Activated CD8-positive, alpha-beta T cell treated with anti-CD3 and anti-CD28 coated beads for 36 hours (primary cell): ENCODE measurements around the gene TRAF6. TPM values are rescaled to one million over a fixed set of nuclear protein-coding genes. Genes with fewer than 3 reads are reported as not detected.
A peak's percentile ranks its signal among the peaks of the same experiment; 100 is the strongest.

ENCODE experiments used
- ATAC-seq: fragments of 200-7000 bp; cut with Tn5 transposase; one replicate; pipeline ENCODE4 v1.10.0; 2021; ENCODE audit warnings: mild to moderate bottlenecking, moderate library complexity
- CTCF ChIA-PET: fragments of 350-600 bp; sonication (Branson Sonifier 250); formaldehyde crosslinking; loops from one replicate; lab custom pipeline; 2021; ENCODE audit warnings: antibody characterized with exemption; lab: Charles Lee
- POLR2A ChIA-PET: fragments of 350-600 bp; sonication (Branson Sonifier 250); formaldehyde crosslinking; loops from one replicate; lab custom pipeline; 2021; ENCODE audit warnings: antibody characterized with exemption; lab: Charles Lee
- DNase-seq: peaks from one replicate; pipeline ENCODE4 v3.0.0-alpha.2; 2020
- H3K27ac Mint-ChIP-seq: one replicate; pipeline ENCODE4 v1.8.0; 2021; ENCODE audit warnings: mild to moderate bottlenecking, mixed read lengths
- H3K27me3 Mint-ChIP-seq: one replicate; pipeline ENCODE4 v1.8.0; 2021; ENCODE audit warnings: mixed read lengths
- H3K36me3 Mint-ChIP-seq: one replicate; pipeline ENCODE4 v1.8.0; 2021; ENCODE audit warnings: low read depth, mixed read lengths
- H3K4me1 Mint-ChIP-seq: one replicate; pipeline ENCODE4 v1.8.0; 2021; ENCODE audit warnings: low read depth, mixed read lengths
- H3K4me3 Mint-ChIP-seq: one replicate; pipeline ENCODE4 v1.8.0; 2021; ENCODE audit warnings: mild to moderate bottlenecking, moderate library complexity, mixed read lengths
- H3K9me3 Mint-ChIP-seq: one replicate; pipeline ENCODE4 v1.8.0; 2021; ENCODE audit warnings: mixed read lengths
- intact Hi-C: fragments of 100-400 bp; cut with micrococcal nuclease; formaldehyde crosslinking; loops from one replicate; pipeline ENCODE4 v1.10.0; 2022
- total RNA-seq, 2 experiments: library from RNA; stranded (reverse); gene quantifications; one replicate each; pipeline ENCODE4 v1.2.3, GENCODE V29; 2021
- TF ChIP-seq, protein P1 (sequence below): fragments of 200-600 bp; IDR thresholded peaks from one replicate; pipeline ENCODE4 v1.8.0; 2022; ENCODE audit warnings: antibody characterized with exemption, mild to moderate bottlenecking

TRAF6 gene
- total RNA-seq, 2 experiments from 2014 or later = 8.8 to 10.3 TPM

DNA sequence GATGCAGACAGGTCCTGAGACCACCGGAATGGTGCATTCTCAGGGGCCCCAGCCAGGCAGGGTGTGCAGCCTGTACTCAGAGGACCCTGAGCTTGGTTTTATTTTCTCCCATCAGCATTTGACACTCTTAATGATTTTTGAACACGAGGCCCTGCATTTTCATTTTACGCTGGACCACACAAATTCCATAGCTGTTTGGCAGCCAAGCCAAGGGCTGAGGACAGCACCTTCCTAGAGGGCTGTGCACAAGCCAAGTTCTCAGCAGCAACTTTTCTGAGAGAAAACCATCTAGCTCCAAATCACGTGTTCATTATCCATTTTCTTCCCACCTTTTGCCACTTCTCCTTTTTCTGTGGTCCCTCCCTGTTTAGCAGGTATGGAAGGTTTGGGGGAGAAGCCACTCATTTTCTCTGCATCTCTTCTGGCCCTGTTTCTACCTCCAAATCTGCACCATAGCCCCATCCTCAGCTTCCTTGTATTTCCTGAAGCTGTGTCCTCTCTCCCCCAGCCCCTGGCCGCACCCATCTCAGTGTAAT, 60.4 kb downstream of the TRAF6 start:
- Mint-ChIP-seq H3K9me3 (no peaks in the 10 kb centered on the region), H3K4me1 (peaks cover 33% of the 10 kb centered on the region), H3K27me3 (no peaks in the 10 kb centered on the region), H3K36me3 (peaks cover 3% of the 10 kb centered on the region), H3K27ac (peak overlapping the region; percentile 53), H3K4me3 (peak overlapping the region; percentile 11)
- ChIA-PET CTCF (interaction anchor here (0.7 to 1.9 kb wide), 5 partner anchors 27 to 158 kb away, joined by 3 to 8 read pairs (median 3); partner anchors contain the start of gene TRAF6), POLR2A (interaction anchor here (1.0 kb wide), 1 partner anchor 9 kb away, joined by 4 read pairs; no protein-coding TSS in a partner anchor)
- no peak for ATAC-seq
- DNase-seq = no peak
- TF ChIP-seq, protein P1, sequence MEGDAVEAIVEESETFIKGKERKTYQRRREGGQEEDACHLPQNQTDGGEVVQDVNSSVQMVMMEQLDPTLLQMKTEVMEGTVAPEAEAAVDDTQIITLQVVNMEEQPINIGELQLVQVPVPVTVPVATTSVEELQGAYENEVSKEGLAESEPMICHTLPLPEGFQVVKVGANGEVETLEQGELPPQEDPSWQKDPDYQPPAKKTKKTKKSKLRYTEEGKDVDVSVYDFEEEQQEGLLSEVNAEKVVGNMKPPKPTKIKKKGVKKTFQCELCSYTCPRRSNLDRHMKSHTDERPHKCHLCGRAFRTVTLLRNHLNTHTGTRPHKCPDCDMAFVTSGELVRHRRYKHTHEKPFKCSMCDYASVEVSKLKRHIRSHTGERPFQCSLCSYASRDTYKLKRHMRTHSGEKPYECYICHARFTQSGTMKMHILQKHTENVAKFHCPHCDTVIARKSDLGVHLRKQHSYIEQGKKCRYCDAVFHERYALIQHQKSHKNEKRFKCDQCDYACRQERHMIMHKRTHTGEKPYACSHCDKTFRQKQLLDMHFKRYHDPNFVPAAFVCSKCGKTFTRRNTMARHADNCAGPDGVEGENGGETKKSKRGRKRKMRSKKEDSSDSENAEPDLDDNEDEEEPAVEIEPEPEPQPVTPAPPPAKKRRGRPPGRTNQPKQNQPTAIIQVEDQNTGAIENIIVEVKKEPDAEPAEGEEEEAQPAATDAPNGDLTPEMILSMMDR = no peak
- intact Hi-C loops = no loop called here

DNA sequence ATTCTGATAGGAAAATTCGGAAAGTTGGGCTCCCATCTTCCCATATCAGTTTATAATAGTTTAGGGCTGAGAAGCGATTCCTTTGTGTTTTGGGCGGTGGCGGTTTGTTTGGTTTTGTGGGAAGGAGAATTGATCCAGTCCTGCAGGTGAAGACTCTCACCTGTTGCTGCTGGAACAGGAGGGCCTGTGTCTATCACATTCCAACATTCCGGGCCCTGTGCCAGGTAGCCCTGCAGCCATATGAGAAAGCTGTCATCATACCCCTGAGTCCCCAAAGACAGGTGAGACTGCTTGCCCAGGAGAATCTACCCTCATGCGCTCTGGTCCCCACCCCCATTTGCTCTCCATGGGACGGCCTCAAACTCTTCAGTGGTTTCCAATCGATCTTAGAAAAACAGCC, 62.1 kb downstream of the TRAF6 start:
- no peak overlapping the region for H3K4me3 Mint-ChIP-seq
- DNase-seq (no peak), ATAC-seq (no peak)
- H3K9me3 Mint-ChIP-seq = no peaks in the 10 kb centered on the region
- no peaks in the 10 kb centered on the region for H3K27me3 Mint-ChIP-seq
- H3K36me3 Mint-ChIP-seq = peaks cover 3% of the 10 kb centered on the region
- TF ChIP-seq, protein P1 = no peak
- ChIA-PET POLR2A (no interaction called here), CTCF (interaction anchor here (1.9 kb wide), 1 partner anchor 45 kb away, joined by 8 read pairs; no protein-coding TSS in a partner anchor)
- intact Hi-C loops = no loop called here
- H3K27ac Mint-ChIP-seq = no peak overlapping the region
- H3K4me1 Mint-ChIP-seq = peaks cover 30% of the 10 kb centered on the region

DNA sequence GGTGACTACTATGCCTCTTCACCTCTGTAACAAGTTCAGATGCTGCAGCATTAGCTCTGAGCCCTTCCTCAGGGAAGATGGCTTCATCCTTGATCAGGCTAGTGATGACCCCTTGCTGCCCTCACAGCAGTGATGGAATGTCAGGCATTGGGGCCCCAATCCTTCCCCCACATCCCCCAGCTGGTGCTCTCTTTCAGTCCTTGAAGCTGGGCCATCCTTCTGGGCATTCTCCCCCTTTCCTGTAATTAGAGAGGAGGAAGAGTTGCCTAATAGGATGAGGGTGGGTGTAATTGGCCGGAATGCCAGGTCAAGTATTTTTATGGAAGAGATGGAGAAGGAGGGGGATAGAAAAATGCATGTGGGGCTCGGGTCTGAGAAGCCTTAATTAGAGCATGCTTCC, 62.6 kb downstream of the TRAF6 start:
- no peak overlapping the region for H3K4me3 Mint-ChIP-seq
- ATAC-seq = no peak
- H3K9me3 Mint-ChIP-seq = no peaks in the 10 kb centered on the region
- CTCF ChIA-PET = interaction anchor here (1.6 kb wide), 1 partner anchor 69 kb away, joined by 6 read pairs; no protein-coding TSS in a partner anchor
- intact Hi-C loops = no loop called here
- H3K36me3 Mint-ChIP-seq = peaks cover 3% of the 10 kb centered on the region
- POLR2A ChIA-PET = no interaction called here
- TF ChIP-seq, protein P1 = no peak
- no peak for DNase-seq
- H3K27me3 Mint-ChIP-seq = no peaks in the 10 kb centered on the region
- H3K4me1 Mint-ChIP-seq = peaks cover 26% of the 10 kb centered on the region
- no peak overlapping the region for H3K27ac Mint-ChIP-seq

DNA sequence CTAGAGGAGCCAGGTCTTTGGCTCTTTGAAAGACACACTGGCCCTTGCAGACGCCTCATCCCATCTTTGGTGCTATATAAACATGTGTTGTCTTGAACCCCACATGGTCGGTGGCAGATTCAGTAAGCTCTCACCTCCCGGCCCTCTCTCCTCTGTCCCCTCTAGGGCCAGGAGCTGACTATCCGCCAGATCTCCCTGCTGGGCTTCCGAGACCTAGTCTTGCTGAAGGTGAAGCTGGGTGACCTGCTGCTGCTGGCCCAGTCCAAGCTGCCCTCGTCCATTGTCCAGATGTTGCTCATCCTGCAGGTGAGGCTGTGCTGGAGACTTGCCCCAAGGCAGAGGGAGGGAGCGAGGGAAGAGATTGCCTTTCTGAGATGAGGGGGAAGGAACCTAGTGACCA, 63.9 kb downstream of the TRAF6 start:
- Mint-ChIP-seq H3K36me3 (no peaks in the 10 kb centered on the region), H3K4me3 (no peak overlapping the region), H3K9me3 (no peaks in the 10 kb centered on the region), H3K4me1 (peaks cover 19% of the 10 kb centered on the region), H3K27me3 (no peaks in the 10 kb centered on the region), H3K27ac (no peak overlapping the region)
- ChIA-PET CTCF (interaction anchor here (1.4 to 1.6 kb wide), 2 partner anchors 7 to 67 kb away, joined by 4 to 6 read pairs; no protein-coding TSS in a partner anchor), POLR2A (interaction anchor here (1.1 kb wide), 1 partner anchor 24 kb away, joined by 3 read pairs; no protein-coding TSS in a partner anchor)
- intact Hi-C loops = no loop called here
- ATAC-seq = no peak
- DNase-seq = no peak
- TF ChIP-seq, protein P1 = no peak

DNA sequence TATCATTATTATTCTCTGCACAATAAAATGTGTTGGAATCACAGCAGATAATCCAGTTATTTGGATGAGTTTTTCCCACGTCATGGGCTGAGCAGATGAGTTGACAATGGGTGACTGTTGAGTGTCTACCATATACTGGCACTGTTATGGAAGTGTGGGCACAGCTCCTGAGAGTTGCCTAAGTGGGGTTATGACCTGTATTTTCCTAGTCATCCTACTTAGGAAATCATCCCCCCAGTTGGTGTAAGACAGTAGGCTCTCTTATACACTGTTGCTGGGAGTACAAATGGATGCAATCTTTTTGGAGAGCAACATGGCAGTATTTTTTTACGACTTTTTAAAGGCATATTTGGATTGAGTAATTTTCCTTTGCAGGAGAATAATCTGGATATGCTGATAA, 66.4 kb downstream of the TRAF6 start:
- intact Hi-C loops = no loop called here
- H3K36me3 Mint-ChIP-seq = no peaks in the 10 kb centered on the region

More for the DNA sequence above, 66.4 kb downstream of the TRAF6 start:
- Mint-ChIP-seq H3K9me3 (no peaks in the 10 kb centered on the region), H3K27ac (no peak overlapping the region), H3K4me1 (peaks cover 5% of the 10 kb centered on the region), H3K4me3 (no peak overlapping the region), H3K27me3 (no peaks in the 10 kb centered on the region)
- ATAC-seq (no peak), DNase-seq (no peak)
- POLR2A ChIA-PET = no interaction called here
- CTCF ChIA-PET = interaction anchor here (1.6 kb wide), 1 partner anchor 37 kb away, joined by 3 read pairs; no protein-coding TSS in a partner anchor
- TF ChIP-seq, protein P1 = no peak
